GM18511 (cell line): ENCODE data around the gene VASN.
"Not testable (repeated sequence)": the region's sequence is repeated elsewhere in the genome, so short reads cannot be mapped to it uniquely, and the experiment has no call there.

Experiments used
- ATAC-seq: cut with Tn5 transposase; IDR thresholded peaks from one replicate; pipeline ENCODE4 v1.9.1; 2021; ENCODE audit warnings: mild to moderate bottlenecking, moderate library complexity; ENCODE audit not compliant: unreplicated experiment

VASN gene

GRCh38 chr16:4383591-4384444 is 12.2 kb downstream of the VASN start:
- no peak for ATAC-seq

- ATAC-seq: no peak
Observed at GRCh38 chr16:4384509-4384942, 12.9 kb downstream of the VASN start.

GRCh38 chr16:4385066-4385788 is 13.6 kb downstream of the VASN start:
- no peak for ATAC-seq

GRCh38 chr16:4385789-4386450 is 14.3 kb downstream of the VASN start:
- no peak for ATAC-seq

GRCh38 chr16:4386451-4386805 is 14.8 kb downstream of the VASN start:
- ATAC-seq: no peak

- ATAC-seq: no peak
Observed at GRCh38 chr16:4386951-4387565, 15.4 kb downstream of the VASN start.

- no peak for ATAC-seq
Observed at GRCh38 chr16:4387781-4388180, 16.1 kb downstream of the VASN start.

GRCh38 chr16:4388271-4389021 is 16.8 kb downstream of the VASN start:
- no peak for ATAC-seq

- ATAC-seq: no peak
Observed at GRCh38 chr16:4389051-4389955, 17.7 kb downstream of the VASN start.

- no peak for ATAC-seq
Observed at GRCh38 chr16:4390266-4391260, 18.9 kb downstream of the VASN start.

GRCh38 chr16:4391631-4392381 is 20.2 kb downstream of the VASN start:
- ATAC-seq: no peak

- ATAC-seq: no peak
Observed at GRCh38 chr16:4392382-4393239, 21.0 kb downstream of the VASN start.

GRCh38 chr16:4393240-4393600 is 21.6 kb downstream of the VASN start:
- no peak for ATAC-seq

- not testable (repeated sequence) for ATAC-seq
Observed at GRCh38 chr16:4393850-4394249, 22.2 kb downstream of the VASN start.

- no peak for ATAC-seq
Observed at GRCh38 chr16:4395055-4395726, 23.5 kb downstream of the VASN start.
